GM21723 (cell line): ENCODE results near the gene HPN.
"Not testable (repeated sequence)": the region's sequence is repeated elsewhere in the genome, so short reads cannot be mapped to it uniquely, and the experiment has no call there.

Experiments used
- ATAC-seq: cut with Tn5 transposase; IDR thresholded peaks from one replicate; pipeline ENCODE4 v1.9.1; 2021; ENCODE audit warnings: mild to moderate bottlenecking, moderate library complexity; ENCODE audit not compliant: unreplicated experiment

HPN gene

GRCh38 chr19:35100588-35101533, 59.3 kb downstream of the HPN start:
- ATAC-seq, result no peak

GRCh38 chr19:35101949-35102348, 60.4 kb downstream of the HPN start:
- not testable (repeated sequence) for ATAC-seq

GRCh38 chr19:35103614-35104013, 62.1 kb downstream of the HPN start:
- ATAC-seq, result not testable (repeated sequence)

GRCh38 chr19:35104361-35104760, 62.8 kb downstream of the HPN start:
- ATAC-seq, result no peak

GRCh38 chr19:35105047-35105410, 63.5 kb downstream of the HPN start:
- no peak for ATAC-seq

- ATAC-seq, result no peak
Measured at GRCh38 chr19:35105411-35106290, 64.1 kb downstream of the HPN start.

- no peak for ATAC-seq
Measured at GRCh38 chr19:35106291-35106583, 64.7 kb downstream of the HPN start.

GRCh38 chr19:35106898-35107541, 65.5 kb downstream of the HPN start:
- ATAC-seq, result no peak

GRCh38 chr19:35107545-35107944, 66.0 kb downstream of the HPN start:
- no peak for ATAC-seq

GRCh38 chr19:35108730-35109129, 67.2 kb downstream of the HPN start:
- no peak for ATAC-seq

GRCh38 chr19:35109395-35110112, 68.0 kb downstream of the HPN start:
- no peak for ATAC-seq

- no peak for ATAC-seq
Measured at GRCh38 chr19:35110974-35111373, 69.5 kb downstream of the HPN start.

- no peak for ATAC-seq
Measured at GRCh38 chr19:35112995-35113688, 71.6 kb downstream of the HPN start.

- no peak for ATAC-seq
Measured at GRCh38 chr19:35114353-35115176, 73.0 kb downstream of the HPN start.

GRCh38 chr19:35115177-35115951, 73.8 kb downstream of the HPN start, which contains the start of gene FXYD3:
TSS of gene FXYD3 (plus strand) at chr19:35115823. CDS start at chr19:35119377, 3,554 bp downstream.
- no peak for ATAC-seq
